GM19193 (cell line): ENCODE data around the gene ZCCHC2.

Experiments used
- POLR2A ChIP-seq: IDR thresholded peaks from 4 replicates; pipeline ENCODE4 v1.6.1; 2011; ENCODE audit not compliant: insufficient read depth, insufficient read length; ENCODE audit errors: extremely low read depth

Gene ZCCHC2

DNA sequence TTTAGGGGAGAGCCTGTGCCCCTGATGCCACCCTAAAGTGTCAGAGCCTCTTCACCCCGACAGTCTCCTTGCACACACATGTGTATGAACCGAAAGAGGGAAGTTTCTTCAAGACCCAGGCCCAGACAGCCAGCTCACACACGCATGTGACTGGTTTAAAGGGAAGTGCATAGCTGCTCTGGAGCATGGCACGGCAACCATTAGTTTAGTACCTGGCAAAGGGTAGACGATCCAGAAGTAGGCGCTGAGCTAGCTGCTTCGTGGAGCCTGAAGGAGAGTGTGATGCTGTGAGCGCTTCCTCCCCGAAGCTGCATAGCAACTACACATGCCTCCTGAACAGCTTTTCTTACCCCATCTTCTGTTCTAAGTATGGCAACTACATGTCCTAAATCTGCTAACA is 91.7 kb downstream of the ZCCHC2 start:
- TF ChIP-seq POLR2A = no peak

DNA sequence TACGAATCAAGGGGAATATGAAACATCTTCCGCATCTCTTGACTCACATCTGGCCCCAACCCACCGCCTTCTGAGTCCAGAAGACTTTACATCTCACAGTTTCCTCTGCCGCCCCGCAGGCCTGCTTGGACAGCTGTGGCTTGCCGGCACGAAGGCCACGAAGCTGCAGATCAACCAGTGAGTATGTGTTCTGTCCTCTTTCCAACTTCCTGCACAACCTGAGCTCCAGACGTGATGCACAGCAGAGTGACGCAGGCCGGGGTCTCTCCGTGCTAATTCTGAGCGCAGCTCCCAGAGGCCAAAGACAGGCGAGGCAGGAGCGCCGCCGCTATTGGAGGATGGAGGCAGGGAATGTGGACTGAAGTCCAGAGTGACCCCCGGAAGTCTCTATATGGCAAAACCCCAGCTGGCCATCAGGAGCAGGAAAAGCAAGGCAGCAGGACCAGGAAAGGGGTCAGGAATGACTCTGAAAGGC is 93.5 kb downstream of the ZCCHC2 start:
- TF ChIP-seq POLR2A = no peak

DNA sequence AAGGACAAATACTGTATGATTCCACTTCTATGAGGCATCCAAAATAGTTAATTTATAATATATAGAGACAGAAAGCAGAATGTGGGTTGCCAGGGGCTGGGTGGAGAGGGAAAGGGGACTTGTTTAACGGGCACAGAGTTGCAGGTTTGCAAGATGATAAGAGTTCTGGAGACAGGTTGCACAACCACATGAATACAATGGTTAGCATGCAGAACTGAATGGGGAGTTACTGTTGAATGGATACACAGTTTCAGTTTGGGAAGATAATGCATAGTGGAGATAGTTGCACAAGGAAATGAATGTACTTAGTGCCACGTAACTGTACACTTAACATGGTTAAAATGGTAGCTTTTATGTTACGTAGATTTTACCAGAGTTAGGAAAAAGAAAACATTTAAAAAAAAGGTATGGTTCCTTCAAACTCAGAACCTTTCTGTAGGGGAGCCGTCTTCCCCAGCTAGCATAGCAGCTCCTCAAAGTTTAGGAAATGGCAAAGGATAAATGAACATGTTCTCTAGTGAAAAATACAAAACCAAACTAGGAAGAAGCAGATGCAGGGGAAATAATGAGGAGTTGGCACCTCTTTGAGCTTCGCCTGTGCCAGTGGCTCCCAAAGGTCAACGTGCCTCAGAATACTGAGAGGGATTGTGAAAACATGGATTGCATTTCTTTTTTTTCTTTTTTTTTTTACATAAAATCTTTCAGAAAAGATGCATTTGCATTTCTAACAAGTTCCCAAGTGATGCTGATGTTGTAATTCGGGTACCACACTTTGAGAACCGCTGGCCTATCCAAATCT is 95.2 kb downstream of the ZCCHC2 start:
- no peak for TF ChIP-seq POLR2A

DNA sequence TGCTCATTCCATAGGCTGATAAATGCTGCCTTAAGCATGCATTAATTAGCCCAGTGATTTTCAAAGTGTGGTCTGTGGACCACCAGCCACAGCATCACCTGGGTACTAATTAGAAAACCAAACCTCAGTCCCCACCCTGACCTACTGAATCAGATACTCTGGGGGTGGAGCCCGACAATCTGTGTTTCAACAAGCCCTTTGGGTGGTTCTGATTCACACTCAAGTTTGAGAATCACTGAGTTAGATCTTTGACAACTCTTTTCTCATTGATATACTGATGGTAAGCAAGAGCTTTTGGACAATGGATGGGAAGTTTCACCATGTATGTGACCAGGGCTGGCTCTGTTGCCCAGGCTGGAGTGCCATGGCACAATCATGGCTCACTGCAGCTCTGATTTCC is 95.9 kb downstream of the ZCCHC2 start:
- TF ChIP-seq POLR2A = no peak

DNA sequence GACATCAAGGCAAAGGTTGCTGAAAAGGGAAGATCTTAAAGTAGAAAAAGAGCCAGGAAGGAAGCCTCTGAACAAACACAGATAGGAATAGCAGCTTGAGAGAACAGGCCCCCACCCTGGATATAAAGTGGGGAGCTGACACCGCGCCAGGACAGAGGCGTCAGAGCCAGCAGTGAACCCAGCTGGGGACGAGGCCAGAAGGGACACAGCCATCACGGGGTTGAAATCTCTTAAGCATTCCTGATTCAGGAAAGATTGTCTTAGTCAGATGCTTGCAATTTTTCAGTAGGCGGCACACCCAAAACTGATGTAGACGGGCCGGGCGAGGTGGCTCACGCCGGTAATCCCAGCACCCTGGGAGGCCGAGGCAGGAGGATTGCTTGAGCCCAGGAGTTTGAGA is 98.7 kb downstream of the ZCCHC2 start:
- TF ChIP-seq POLR2A = no peak

DNA sequence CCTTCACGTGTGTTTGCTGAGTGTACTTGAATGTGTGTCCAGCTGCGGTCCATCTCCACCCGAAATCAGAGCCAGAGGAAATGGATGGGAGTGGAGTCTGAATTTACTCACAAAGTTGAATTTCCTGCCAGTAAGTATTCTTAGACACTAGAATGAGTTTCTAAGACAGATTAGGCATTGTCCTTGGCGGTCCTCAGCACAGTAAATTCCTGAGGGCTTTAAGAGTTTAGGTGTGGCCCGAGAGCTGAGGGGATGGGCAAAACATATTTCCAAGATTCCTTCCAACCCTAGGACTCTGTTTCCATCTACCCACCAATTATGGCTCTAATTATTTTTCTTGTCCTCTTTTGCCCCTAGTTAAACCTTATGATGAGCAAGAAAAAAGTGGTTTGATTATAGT is 102.2 kb downstream of the ZCCHC2 start:
- TF ChIP-seq POLR2A = no peak
